Measurements from ENCODE around the gene FGD1. TPM values are rescaled to one million over a fixed set of nuclear protein-coding genes. Genes with fewer than 3 reads are reported as not detected.

Gene FGD1
- total RNA-seq, 1 experiment from 2014 or later = 17.2 TPM

- DNase-seq (ENCODE audit: low read depth) = no peak
- in situ Hi-C loops (cut with HindIII; ENCODE audit: low pct_unique_long_range_greater_than_20kb, low sequenced_read_pairs) = no loop called here
Observed at GRCh38 chrX:54479136-54480111, 16.6 kb downstream of the FGD1 start.

GRCh38 chrX:54473993-54474859 lies 21.8 kb downstream of the FGD1 start:
- peak; percentile 68 for DNase-seq (ENCODE audit: low read depth)
- in situ Hi-C loops (cut with HindIII; ENCODE audit: low pct_unique_long_range_greater_than_20kb, low sequenced_read_pairs) = no loop called here

- DNase-seq (ENCODE audit: low read depth) = no peak
- in situ Hi-C loops (cut with HindIII; ENCODE audit: low pct_unique_long_range_greater_than_20kb, low sequenced_read_pairs) = no loop called here
Observed at GRCh38 chrX:54470054-54470760, 25.8 kb downstream of the FGD1 start.

- in situ Hi-C loops (cut with HindIII; ENCODE audit: low pct_unique_long_range_greater_than_20kb, low sequenced_read_pairs) = no loop called here
- DNase-seq (ENCODE audit: low read depth) = peak; percentile 8
Observed at GRCh38 chrX:54452920-54453319, 43.1 kb downstream of the FGD1 start.

GRCh38 chrX:54449929-54450328 lies 46.1 kb downstream of the FGD1 start:
- in situ Hi-C loops (cut with HindIII; ENCODE audit: low pct_unique_long_range_greater_than_20kb, low sequenced_read_pairs) = no loop called here
- DNase-seq (ENCODE audit: low read depth) = no peak

- DNase-seq (ENCODE audit: low read depth) = no peak
- in situ Hi-C loops (cut with HindIII; ENCODE audit: low pct_unique_long_range_greater_than_20kb, low sequenced_read_pairs) = no loop called here
Observed at GRCh38 chrX:54447461-54447860, 48.6 kb downstream of the FGD1 start.

GRCh38 chrX:54446084-54446483 lies 50.0 kb downstream of the FGD1 start:
- DNase-seq (ENCODE audit: low read depth) = no peak
- in situ Hi-C loops (cut with HindIII; ENCODE audit: low pct_unique_long_range_greater_than_20kb, low sequenced_read_pairs) = no loop called here

GRCh38 chrX:54444752-54445151 lies 51.3 kb downstream of the FGD1 start:
- in situ Hi-C loops (cut with HindIII; ENCODE audit: low pct_unique_long_range_greater_than_20kb, low sequenced_read_pairs) = no loop called here
- no peak for DNase-seq (ENCODE audit: low read depth)

- in situ Hi-C loops (cut with HindIII; ENCODE audit: low pct_unique_long_range_greater_than_20kb, low sequenced_read_pairs) = no loop called here
- DNase-seq (ENCODE audit: low read depth) = no peak
Observed at GRCh38 chrX:54442790-54443189, 53.2 kb downstream of the FGD1 start.

- in situ Hi-C loops (cut with HindIII; ENCODE audit: low pct_unique_long_range_greater_than_20kb, low sequenced_read_pairs) = no loop called here
- peak; percentile 75 for DNase-seq (ENCODE audit: low read depth)
Observed at GRCh38 chrX:54439960-54440871, 55.8 kb downstream of the FGD1 start, which contains the start of gene TSR2. Gene TSR2 (plus strand): TSS chrX:54440404. CDS start chrX:54440422, 18 bp downstream.

GRCh38 chrX:54435121-54435520 lies 60.9 kb downstream of the FGD1 start:
- DNase-seq (ENCODE audit: low read depth) = no peak
- in situ Hi-C loops (cut with HindIII; ENCODE audit: low pct_unique_long_range_greater_than_20kb, low sequenced_read_pairs) = no loop called here

- DNase-seq (ENCODE audit: low read depth) = no peak
- in situ Hi-C loops (cut with HindIII; ENCODE audit: low pct_unique_long_range_greater_than_20kb, low sequenced_read_pairs) = no loop called here
Observed at GRCh38 chrX:54430519-54430918, 65.5 kb downstream of the FGD1 start.

- in situ Hi-C loops (cut with HindIII; ENCODE audit: low pct_unique_long_range_greater_than_20kb, low sequenced_read_pairs) = no loop called here
- DNase-seq (ENCODE audit: low read depth) = no peak
Observed at GRCh38 chrX:54427837-54428424, 68.1 kb downstream of the FGD1 start.

GRCh38 chrX:54423161-54423888 lies 72.7 kb downstream of the FGD1 start:
- no peak for DNase-seq (ENCODE audit: low read depth)
- in situ Hi-C loops (cut with HindIII; ENCODE audit: low pct_unique_long_range_greater_than_20kb, low sequenced_read_pairs) = no loop called here

- DNase-seq (ENCODE audit: low read depth) = no peak
- in situ Hi-C loops (cut with HindIII; ENCODE audit: low pct_unique_long_range_greater_than_20kb, low sequenced_read_pairs) = no loop called here
Observed at GRCh38 chrX:54422168-54422567, 73.9 kb downstream of the FGD1 start.

- in situ Hi-C loops (cut with HindIII; ENCODE audit: low pct_unique_long_range_greater_than_20kb, low sequenced_read_pairs) = no loop called here
- no peak for DNase-seq (ENCODE audit: low read depth)
Observed at GRCh38 chrX:54419559-54420302, 76.3 kb downstream of the FGD1 start.

All from Caki2 (cell line).